ENCODE measurements around the gene STMN1. TPM values are rescaled to one million over a fixed set of nuclear protein-coding genes. Genes with fewer than 3 reads are reported as not detected.

The STMN1 gene
- total RNA-seq, 4 donors from 2014 or later = 19.0 to 26.5 (median 24.0) TPM

GRCh38 chr1:25863486-25864262 lies 42.5 kb downstream of the STMN1 start:
- peak in 1 of 2 donors; percentile 80 for DNase-seq (ENCODE audit: low spot score in 2 of 2)
- TF ChIP-seq CTCF (IDR thresholded peaks at IDR 0.05) (no peak), POLR2A (IDR thresholded peaks at IDR 0.05) (no peak)
- no peak overlapping the region for H3K4me3 ChIP-seq (ENCODE audit: low read depth, poor library complexity, severe bottlenecking)
- 68 to 76% methylated on average over 17 to 24 of the region's 25 CpGs for WGBS, 2 donors
- intact Hi-C loops (cut with DNase I; ENCODE audit: low total_unique reads) = no loop called here

GRCh38 chr1:25862785-25863485 lies 43.3 kb downstream of the STMN1 start:
- 77 to 82% methylated on average over 20 of the region's 20 CpGs for WGBS, 2 donors
- peak in 1 of 2 donors; percentile 81 for DNase-seq (ENCODE audit: low spot score in 2 of 2)
- no peak overlapping the region for H3K4me3 ChIP-seq (ENCODE audit: low read depth, poor library complexity, severe bottlenecking)
- intact Hi-C loops (cut with DNase I; ENCODE audit: low total_unique reads) = no loop called here
- no peak for TF ChIP-seq POLR2A (IDR thresholded peaks at IDR 0.05)
- no peak for TF ChIP-seq CTCF (IDR thresholded peaks at IDR 0.05)

- no peak for DNase-seq (ENCODE audit: low spot score in 2 of 2)
- WGBS, 2 donors = 75 to 77% methylated on average over 16 of the region's 16 CpGs
- TF ChIP-seq POLR2A (IDR thresholded peaks at IDR 0.05) = no peak
- no peak for TF ChIP-seq CTCF (IDR thresholded peaks at IDR 0.05)
- intact Hi-C loops (cut with DNase I; ENCODE audit: low total_unique reads) = no loop called here
- no peak overlapping the region for H3K4me3 ChIP-seq (ENCODE audit: low read depth, poor library complexity, severe bottlenecking)
Measured at GRCh38 chr1:25861316-25862286, 44.6 kb downstream of the STMN1 start.

GRCh38 chr1:25858906-25859789 lies 47.1 kb downstream of the STMN1 start, which contains the start of gene AUNIP:
AUNIP (minus strand) TSS chr1:25859457; CDS start chr1:25859357, 100 bp downstream.
- intact Hi-C loops (cut with DNase I; ENCODE audit: low total_unique reads) = no loop called here
- 2 to 4% methylated on average over 63 to 77 of the region's 77 CpGs for WGBS, 2 donors
- peak within 1 kb of the TSS; percentile 26 for H3K4me3 ChIP-seq (ENCODE audit: low read depth, poor library complexity, severe bottlenecking)
- TF ChIP-seq POLR2A (IDR thresholded peaks at IDR 0.05) (no peak), CTCF (IDR thresholded peaks at IDR 0.05) (no peak)
- DNase-seq (ENCODE audit: low spot score in 2 of 2) = peak; percentile 74 to 95

- TF ChIP-seq CTCF (IDR thresholded peaks at IDR 0.05) = no peak
- no peak for TF ChIP-seq POLR2A (IDR thresholded peaks at IDR 0.05)
- DNase-seq (ENCODE audit: low spot score in 2 of 2) = no peak
- WGBS, 2 donors = 40 to 49% methylated on average over 7 of the region's 7 CpGs
- H3K4me3 ChIP-seq (ENCODE audit: low read depth, poor library complexity, severe bottlenecking) = no peak overlapping the region
- intact Hi-C loops (cut with DNase I; ENCODE audit: low total_unique reads) = no loop called here
Measured at GRCh38 chr1:25858494-25858893, 47.7 kb downstream of the STMN1 start.

Measured in lower leg skin (tissue), 4 donors.